ENCODE data around the gene RPL29.

GRCh38 chr3:51963951-51964451 is 31.7 kb downstream of the RPL29 start:
- no peak for TF ChIP-seq TCF12 (IDR thresholded peaks at IDR 0.05; ENCODE audit: low read depth)
- TF ChIP-seq REST (IDR thresholded peaks at IDR 0.05; ENCODE audit: low read depth): no peak
- no peak for TF ChIP-seq FOXM1 (IDR thresholded peaks at IDR 0.05; ENCODE audit: borderline replicate concordance, low read depth)
- TF ChIP-seq MAX (IDR thresholded peaks at IDR 0.05): no peak
- TF ChIP-seq EP300 (IDR thresholded peaks at IDR 0.05; ENCODE audit: borderline replicate concordance): no peak
- no peak for TF ChIP-seq CEBPB (IDR thresholded peaks at IDR 0.05)
- no peak for TF ChIP-seq NFIC (IDR thresholded peaks at IDR 0.05)
- TF ChIP-seq EGR1 (IDR thresholded peaks at IDR 0.05): no peak
- no peak for TF ChIP-seq USF1 (IDR thresholded peaks at IDR 0.05)
- no peak for TF ChIP-seq TAF1 (IDR thresholded peaks at IDR 0.05; ENCODE audit: low read depth)
- TF ChIP-seq RAD21 (IDR thresholded peaks at IDR 0.05; ENCODE audit: low read depth): no peak
